HG03066 (cell line): ENCODE measurements around the gene P2RX4.
"Not testable (repeated sequence)": the region's sequence is repeated elsewhere in the genome, so short reads cannot be mapped to it uniquely, and the experiment has no call there.

Source experiments
- ATAC-seq: cut with Tn5 transposase; IDR thresholded peaks from one replicate; pipeline ENCODE4 v1.9.1; 2021; ENCODE audit warnings: low read depth; ENCODE audit not compliant: unreplicated experiment

P2RX4 gene

GRCh38 chr12:121187501-121187900 is 22.4 kb upstream of the P2RX4 start:
- ATAC-seq: no peak

DNA sequence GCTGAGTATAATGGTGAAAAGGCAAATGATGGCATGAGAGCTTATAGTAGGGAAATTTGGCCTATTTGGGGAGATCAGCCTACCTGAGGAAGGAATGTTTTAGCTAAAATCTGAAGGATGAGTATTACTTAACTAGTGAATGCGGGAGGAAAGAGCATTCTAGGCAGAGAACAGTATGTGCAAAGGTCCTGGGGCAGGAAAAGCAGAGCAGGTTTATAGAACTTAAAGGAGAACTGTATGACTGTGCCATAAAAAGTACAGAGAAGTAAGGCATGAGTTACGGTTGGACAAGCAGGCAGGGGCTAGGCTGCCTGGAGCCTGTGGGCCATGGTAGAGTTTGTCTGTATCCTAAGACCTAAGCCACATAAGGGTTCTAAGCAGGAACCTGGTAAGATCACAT is 21.7 kb upstream of the P2RX4 start:
- no peak for ATAC-seq

GRCh38 chr12:121189131-121189530 is 20.8 kb upstream of the P2RX4 start:
- no peak for ATAC-seq

DNA sequence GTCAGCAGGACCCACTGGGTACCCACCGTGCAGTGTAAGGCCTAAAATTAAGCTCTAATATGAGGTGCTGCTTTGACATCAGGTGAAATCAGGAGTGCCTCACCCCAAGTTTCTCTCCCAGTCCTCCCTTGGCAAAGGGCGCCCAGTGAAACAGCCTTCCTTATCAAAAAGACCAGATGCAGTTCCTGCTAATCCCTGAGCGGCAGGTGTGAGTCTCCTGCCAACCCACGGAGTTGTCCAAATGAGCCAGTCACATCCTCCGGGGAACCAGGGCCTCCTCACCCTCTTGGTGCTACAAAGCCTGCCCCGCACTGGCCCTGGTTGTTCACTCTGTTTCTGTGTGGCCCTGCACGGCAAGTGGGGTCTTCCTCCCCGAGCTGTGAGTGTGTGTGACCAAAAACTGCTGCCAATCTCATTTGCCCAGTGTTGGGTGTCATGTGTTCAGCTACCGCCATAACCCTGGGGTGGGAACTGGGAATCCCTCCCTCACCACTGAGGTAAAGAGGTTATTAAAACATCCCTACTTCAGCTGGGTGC is 20.2 kb upstream of the P2RX4 start:
- ATAC-seq: no peak

- no peak for ATAC-seq
Measured at GRCh38 chr12:121190523-121191031, 19.4 kb upstream of the P2RX4 start.

- ATAC-seq: no peak
Measured at GRCh38 chr12:121191151-121191550, 18.8 kb upstream of the P2RX4 start.

DNA sequence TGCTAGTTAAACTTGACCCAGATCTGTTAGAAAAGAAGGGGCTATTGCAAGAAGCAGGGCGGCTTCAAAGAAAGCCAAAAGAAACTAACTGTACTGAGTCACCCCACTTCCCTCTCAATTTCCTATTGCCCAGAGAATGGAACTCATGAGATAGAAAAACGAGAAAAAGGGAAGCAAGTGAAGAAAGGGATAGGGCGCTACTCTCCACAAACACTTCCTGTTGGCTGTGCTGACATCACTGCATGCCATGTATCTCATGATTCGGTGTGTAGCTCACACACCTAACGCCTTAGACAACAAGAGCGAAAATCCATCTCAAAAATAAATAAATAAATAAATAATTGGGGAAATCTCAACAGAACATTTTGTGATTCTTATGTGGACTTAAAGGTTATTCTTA is 13.0 kb upstream of the P2RX4 start:
- no peak for ATAC-seq

DNA sequence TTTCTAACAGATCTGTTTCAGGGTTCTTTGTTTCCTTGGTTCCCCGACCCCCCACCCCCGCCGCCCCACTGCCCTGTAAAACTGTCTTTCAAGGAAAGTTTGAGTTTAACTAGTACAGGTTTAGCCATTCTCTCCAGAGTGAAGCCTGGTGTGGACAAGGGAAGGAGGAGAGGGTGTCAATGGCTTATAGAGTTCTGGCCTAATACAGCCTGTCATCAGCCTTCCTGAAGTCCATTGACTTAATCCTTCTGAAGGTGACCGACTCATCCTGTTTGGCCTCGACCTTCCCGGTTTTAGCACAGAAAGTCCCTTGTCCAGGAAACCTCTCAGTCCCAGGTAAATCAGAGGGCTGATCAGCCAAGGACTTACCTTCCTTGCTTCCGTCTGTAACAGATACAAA is 11.0 kb upstream of the P2RX4 start:
- no peak for ATAC-seq

GRCh38 chr12:121201140-121201539 is 8.8 kb upstream of the P2RX4 start:
- ATAC-seq: not testable (repeated sequence)

DNA sequence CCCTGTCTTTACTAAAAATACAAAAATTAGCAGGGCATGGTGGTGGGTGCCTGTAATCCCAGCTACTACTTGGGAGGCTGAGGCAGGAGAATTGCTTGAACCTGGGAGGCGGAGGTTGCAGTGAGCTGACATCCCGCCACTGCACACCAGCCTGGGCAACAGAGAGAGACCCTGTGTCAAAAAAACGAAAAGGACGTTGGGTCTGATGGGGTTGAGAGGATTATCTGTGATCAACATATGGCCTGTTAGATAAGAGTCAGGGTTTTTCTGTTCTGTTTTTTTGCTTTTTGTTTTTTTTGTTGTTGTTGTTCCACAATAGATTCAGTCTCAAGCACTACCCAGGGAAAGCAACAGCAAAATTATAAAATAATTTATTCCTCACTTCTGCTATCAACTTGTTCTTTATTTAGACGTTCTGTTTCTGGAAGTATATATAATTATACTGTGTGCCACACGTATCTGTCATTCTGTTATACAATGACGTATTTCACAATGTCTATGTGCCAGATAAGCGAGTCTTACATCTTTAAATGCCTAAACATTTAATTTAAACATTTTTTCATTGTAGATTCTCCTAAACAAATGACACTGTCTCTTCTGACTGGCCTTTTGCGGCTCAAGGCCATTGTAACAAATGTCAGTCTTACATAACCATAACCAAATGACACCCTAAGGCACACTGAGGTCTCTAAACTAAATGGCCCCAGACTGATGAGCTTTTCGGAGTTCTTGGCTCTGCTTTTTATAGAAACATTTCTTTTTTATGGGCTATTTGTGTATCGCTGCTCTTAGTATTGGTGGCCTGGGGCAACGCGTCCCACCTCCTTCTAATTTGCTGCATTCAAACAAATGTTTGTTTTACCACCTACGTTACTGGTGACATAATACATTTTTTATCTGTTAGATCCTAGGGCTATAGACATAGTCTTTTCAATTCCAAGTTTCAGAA is 7.2 kb upstream of the P2RX4 start:
- no peak for ATAC-seq

- no peak for ATAC-seq
Measured at GRCh38 chr12:121203482-121203881, 6.4 kb upstream of the P2RX4 start.

GRCh38 chr12:121205491-121205890 is 4.4 kb upstream of the P2RX4 start:
- ATAC-seq: no peak

- ATAC-seq: not testable (repeated sequence)
Measured at GRCh38 chr12:121208571-121208970, 1.4 kb upstream of the P2RX4 start.

- ATAC-seq: no peak
Measured at GRCh38 chr12:121209221-121209620, 708 bp upstream of the P2RX4 start.

GRCh38 chr12:121212875-121213274 is 2.9 kb downstream of the P2RX4 start:
- no peak for ATAC-seq

DNA sequence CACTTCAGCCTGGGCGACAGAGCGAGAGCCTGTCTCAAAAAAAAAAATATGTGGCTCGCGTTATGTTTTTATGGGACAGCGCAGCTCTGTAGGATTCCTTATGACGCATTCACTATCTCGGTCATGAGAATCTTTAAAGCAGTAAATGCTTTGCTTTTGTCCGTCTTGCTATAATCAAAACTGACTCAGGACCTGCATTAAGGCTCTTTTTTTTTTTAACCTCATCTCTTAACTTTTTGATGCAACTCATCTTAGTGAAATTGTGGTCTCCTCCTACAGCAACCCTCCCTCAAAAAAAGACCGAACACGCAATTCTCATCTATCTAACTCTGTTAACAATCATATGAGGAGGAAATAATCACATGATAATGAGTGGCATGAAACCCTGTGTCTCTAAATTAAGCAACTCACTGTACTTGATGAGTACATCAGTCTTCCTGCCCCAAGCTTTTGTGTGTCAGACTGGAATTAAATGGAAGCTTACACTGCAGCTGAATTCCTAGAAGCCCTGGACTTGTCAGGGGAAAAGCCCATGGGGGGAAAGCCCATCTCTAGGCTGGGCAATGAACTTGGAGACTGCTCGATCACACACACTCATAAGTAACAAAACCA is 4.3 kb downstream of the P2RX4 start:
- ATAC-seq: no peak

GRCh38 chr12:121214855-121215745 is 5.2 kb downstream of the P2RX4 start:
- no peak for ATAC-seq

- no peak for ATAC-seq
Measured at GRCh38 chr12:121216102-121216501, 6.2 kb downstream of the P2RX4 start.

DNA sequence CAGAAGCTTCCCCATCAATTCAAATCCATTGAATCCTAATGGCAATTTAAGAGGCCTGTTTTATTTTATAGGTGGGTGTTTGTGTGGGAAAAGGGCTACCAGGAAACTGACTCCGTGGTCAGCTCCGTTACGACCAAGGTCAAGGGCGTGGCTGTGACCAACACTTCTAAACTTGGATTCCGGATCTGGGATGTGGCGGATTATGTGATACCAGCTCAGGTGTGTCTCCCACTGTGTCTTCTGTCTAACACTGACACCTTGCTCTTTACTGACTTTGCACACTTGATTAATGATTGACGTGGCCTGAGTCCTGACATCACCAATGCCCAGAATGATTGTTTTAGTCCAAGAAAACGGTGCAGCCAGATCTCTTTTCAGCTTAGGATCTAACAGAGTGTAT is 7.1 kb downstream of the P2RX4 start:
- no peak for ATAC-seq

DNA sequence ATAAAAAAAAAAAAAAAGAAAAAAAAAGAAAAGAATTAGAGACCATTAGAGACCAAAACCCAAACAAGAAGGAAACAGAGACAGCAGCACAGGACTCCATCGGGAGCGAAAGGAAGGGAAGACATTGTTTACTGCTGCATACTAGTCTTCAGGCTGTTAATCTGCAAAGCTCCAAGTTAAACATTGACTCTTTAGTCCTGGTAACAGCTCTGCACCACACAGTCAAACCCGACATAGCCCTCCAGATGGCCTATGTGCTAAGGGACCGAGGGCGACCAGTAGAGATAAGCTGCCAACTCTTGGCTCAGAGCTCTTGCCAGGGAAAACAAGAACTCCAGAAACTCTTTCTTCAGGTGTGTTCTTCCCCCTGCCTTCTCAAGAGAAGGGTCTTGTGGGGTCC is 7.8 kb downstream of the P2RX4 start:
- no peak for ATAC-seq
